ENCODE measurements around the gene FBXL14. TPM values are rescaled to one million over a fixed set of nuclear protein-coding genes. Genes with fewer than 3 reads are reported as not detected.

Gene FBXL14
- 1 to 10 TPM; 4.8 to 8.4 (median 7.0) TPM for total RNA-seq
- 1 to 10 TPM; 1.5 to 4.4 TPM for polyA plus RNA-seq
- long read RNA-seq, donor 1, partial matches to known transcripts: 0 of 29 reads
- long read RNA-seq, donor 1, other reads (novel, unspliced or antisense): 29 of 29 reads
- long read RNA-seq, donor 2, partial matches to known transcripts: 0 of 21 reads
- long read RNA-seq, donor 2, other reads (novel, unspliced or antisense): 20 of 21 reads
- long read RNA-seq, donor 3: 0 reads

GRCh38 chr12:1594261-1595025, at the start of gene FBXL14:
TSS of gene FBXL14 (minus strand) at chr12:1594581. CDS start at chr12:1594066, 515 bp downstream.
- Histone ChIP-seq H3K4me1 (peaks cover 0 to 56% (median 51%) of the 10 kb centered on the region in 9 donors), H3K36me3 (peaks cover 0 to 2% (median 0%) of the 10 kb centered on the region in 9 donors), H3K9me3 (no peaks in the 10 kb centered on the region), H3K4me3 (peak within 1 kb of the TSS; percentile 74 to 98 (median 88)), H3K27ac (peak within 1 kb of the TSS; percentile 81 to 97 (median 92)), H3K27me3 (no peaks in the 10 kb centered on the region)
- DNase-seq (peak; percentile 91 to 94), ATAC-seq (peak; percentile 81 to 88 (median 85))
- TF ChIP-seq, protein P1, sequence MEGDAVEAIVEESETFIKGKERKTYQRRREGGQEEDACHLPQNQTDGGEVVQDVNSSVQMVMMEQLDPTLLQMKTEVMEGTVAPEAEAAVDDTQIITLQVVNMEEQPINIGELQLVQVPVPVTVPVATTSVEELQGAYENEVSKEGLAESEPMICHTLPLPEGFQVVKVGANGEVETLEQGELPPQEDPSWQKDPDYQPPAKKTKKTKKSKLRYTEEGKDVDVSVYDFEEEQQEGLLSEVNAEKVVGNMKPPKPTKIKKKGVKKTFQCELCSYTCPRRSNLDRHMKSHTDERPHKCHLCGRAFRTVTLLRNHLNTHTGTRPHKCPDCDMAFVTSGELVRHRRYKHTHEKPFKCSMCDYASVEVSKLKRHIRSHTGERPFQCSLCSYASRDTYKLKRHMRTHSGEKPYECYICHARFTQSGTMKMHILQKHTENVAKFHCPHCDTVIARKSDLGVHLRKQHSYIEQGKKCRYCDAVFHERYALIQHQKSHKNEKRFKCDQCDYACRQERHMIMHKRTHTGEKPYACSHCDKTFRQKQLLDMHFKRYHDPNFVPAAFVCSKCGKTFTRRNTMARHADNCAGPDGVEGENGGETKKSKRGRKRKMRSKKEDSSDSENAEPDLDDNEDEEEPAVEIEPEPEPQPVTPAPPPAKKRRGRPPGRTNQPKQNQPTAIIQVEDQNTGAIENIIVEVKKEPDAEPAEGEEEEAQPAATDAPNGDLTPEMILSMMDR (IDR thresholded peaks at IDR 0.05): peak in 1 of 9 donors; percentile 9
- WGBS, 2 donors: 0 to 1% methylated on average over 86 to 115 of the region's 115 CpGs
- intact Hi-C loops (cut with DNase I): loop anchor here in 1 of 10 donors (10.0 kb wide), 1 partner anchor 780 kb away; no protein-coding TSS in a partner anchor

GRCh38 chr12:1643905-1644533, 49.6 kb upstream of the FBXL14 start:
- ATAC-seq: peak in 1 of 8 donors; percentile 19
- Histone ChIP-seq H3K27ac (no peak overlapping the region), H3K36me3 (peaks cover 0 to 10% (median 0%) of the 10 kb centered on the region in 9 donors), H3K4me3 (no peak overlapping the region), H3K9me3 (no peaks in the 10 kb centered on the region), H3K4me1 (peaks cover 3 to 32% (median 17%) of the 10 kb centered on the region in 9 donors), H3K27me3 (peaks cover 0 to 4% (median 0%) of the 10 kb centered on the region in 7 donors)
- no peak for DNase-seq
- TF ChIP-seq, protein P1 (IDR thresholded peaks at IDR 0.05): no peak
- WGBS, 2 donors: 41 to 44% methylated on average over 7 of the region's 7 CpGs
- intact Hi-C loops (cut with DNase I): loop anchor here in 2 of 10 donors (5.0 to 10.0 kb wide), 2 partner anchors 288 to 291 kb away; no protein-coding TSS in a partner anchor

- Histone ChIP-seq H3K4me1 (peaks cover 3 to 28% (median 17%) of the 10 kb centered on the region in 9 donors), H3K9me3 (no peaks in the 10 kb centered on the region), H3K4me3 (no peak overlapping the region), H3K36me3 (peaks cover 0 to 10% (median 0%) of the 10 kb centered on the region in 9 donors), H3K27me3 (peaks cover 0 to 4% (median 0%) of the 10 kb centered on the region in 7 donors), H3K27ac (no peak overlapping the region)
- no peak for ATAC-seq
- no peak for DNase-seq
- TF ChIP-seq, protein P1 (IDR thresholded peaks at IDR 0.05): no peak
- intact Hi-C loops (cut with DNase I): loop anchor here in 2 of 10 donors (5.0 to 10.0 kb wide), 2 partner anchors 289 to 292 kb away; no protein-coding TSS in a partner anchor
- WGBS, 2 donors: 55 to 72% methylated on average over 9 of the region's 9 CpGs
Observed at GRCh38 chr12:1643043-1643442, 48.7 kb upstream of the FBXL14 start.

DNA sequence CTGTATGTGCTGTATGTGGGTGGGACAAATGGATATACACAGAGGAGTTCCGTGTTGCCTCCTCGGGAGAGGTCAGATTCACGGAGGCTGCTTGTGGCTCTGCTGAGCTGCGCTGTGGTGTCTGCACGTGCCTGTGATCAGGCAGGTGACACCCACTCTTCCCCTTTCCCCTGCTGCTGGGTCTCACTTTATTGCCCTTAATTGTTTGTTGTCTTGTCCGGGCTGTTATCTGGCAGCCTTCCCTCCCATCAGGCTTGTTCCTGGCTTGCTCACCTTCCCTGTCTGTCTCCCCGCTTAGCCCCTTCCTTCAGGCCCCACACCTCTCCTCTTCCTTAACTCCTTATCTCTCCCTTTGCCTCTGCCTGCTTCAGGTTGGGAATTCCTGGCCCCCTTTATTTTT, 48.1 kb upstream of the FBXL14 start:
- Histone ChIP-seq H3K4me1 (peaks cover 3 to 28% (median 17%) of the 10 kb centered on the region in 9 donors), H3K27ac (no peak overlapping the region), H3K27me3 (peaks cover 0 to 4% (median 0%) of the 10 kb centered on the region in 7 donors), H3K9me3 (no peaks in the 10 kb centered on the region), H3K4me3 (no peak overlapping the region), H3K36me3 (peaks cover 0 to 10% (median 0%) of the 10 kb centered on the region in 9 donors)
- TF ChIP-seq, protein P1 (IDR thresholded peaks at IDR 0.05): no peak
- ATAC-seq: no peak
- WGBS, 2 donors: 79 to 83% methylated on average over 7 of the region's 7 CpGs
- no peak for DNase-seq
- intact Hi-C loops (cut with DNase I): loop anchor here in 2 of 10 donors (5.0 to 10.0 kb wide), 2 partner anchors 290 to 292 kb away; no protein-coding TSS in a partner anchor

All from heart right ventricle (tissue), 16 donors.